GM18502 (cell line): Measurements from ENCODE around the gene CDKAL1.
"Not testable (repeated sequence)": the region's sequence is repeated elsewhere in the genome, so short reads cannot be mapped to it uniquely, and the experiment has no call there.

Source experiments
- ATAC-seq: cut with Tn5 transposase; IDR thresholded peaks from one replicate; pipeline ENCODE4 v1.9.1; 2021; ENCODE audit warnings: mild to moderate bottlenecking; ENCODE audit not compliant: unreplicated experiment, poor library complexity

The CDKAL1 gene

GRCh38 chr6:20549398-20549797 lies 15.1 kb downstream of the CDKAL1 start:
- ATAC-seq, result not testable (repeated sequence)

- no peak for ATAC-seq
Measured at GRCh38 chr6:20554326-20554725, 20.1 kb downstream of the CDKAL1 start.

- no peak for ATAC-seq
Measured at GRCh38 chr6:20554817-20555216, 20.6 kb downstream of the CDKAL1 start.

GRCh38 chr6:20559924-20560551 lies 25.8 kb downstream of the CDKAL1 start:
- no peak for ATAC-seq

- no peak for ATAC-seq
Measured at GRCh38 chr6:20563377-20563776, 29.1 kb downstream of the CDKAL1 start.

GRCh38 chr6:20564269-20564668 lies 30.0 kb downstream of the CDKAL1 start:
- ATAC-seq, result no peak

- ATAC-seq, result peak; percentile 80
Measured at GRCh38 chr6:20564777-20565176, 30.5 kb downstream of the CDKAL1 start.

DNA sequence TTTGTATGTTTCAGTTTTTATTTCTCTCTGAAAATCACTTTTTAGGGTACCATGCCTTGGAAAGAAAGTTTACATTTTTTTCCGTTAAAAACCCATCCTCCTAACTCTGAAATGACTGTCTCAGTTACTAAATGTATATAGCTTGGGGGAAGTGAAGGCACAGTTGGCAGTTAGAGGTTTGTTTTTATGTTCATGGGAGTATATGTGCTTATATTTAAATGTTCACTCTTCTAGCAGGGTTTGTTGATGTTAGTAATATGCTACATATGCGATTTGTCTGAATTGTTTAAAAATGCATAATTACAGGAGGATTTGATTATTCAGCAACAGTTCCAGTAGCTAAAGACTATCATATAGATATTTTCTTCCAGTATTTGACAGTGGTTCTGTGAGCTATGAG lies 31.1 kb downstream of the CDKAL1 start:
- peak; percentile 49 for ATAC-seq

- ATAC-seq, result no peak
Measured at GRCh38 chr6:20566109-20566508, 31.9 kb downstream of the CDKAL1 start.

GRCh38 chr6:20569000-20569610 lies 34.8 kb downstream of the CDKAL1 start:
- no peak for ATAC-seq

DNA sequence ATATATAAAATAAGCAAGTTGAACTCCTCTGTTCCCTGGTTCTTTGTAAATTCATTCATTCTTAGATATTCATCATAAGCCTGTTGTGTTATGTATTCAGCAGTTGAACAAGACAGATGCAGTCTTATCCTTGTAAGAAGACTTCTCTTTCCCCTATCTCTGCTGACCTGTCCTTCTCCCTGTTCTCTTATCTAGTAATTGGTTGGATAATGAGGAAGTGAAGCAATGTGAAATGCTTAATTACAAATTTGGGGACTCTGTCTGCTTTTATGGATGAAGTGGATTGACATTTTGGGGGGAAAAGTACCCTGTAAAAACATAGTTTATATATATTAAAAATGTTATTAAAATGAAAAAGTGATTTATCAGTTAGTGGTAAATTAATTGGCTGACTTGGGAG lies 37.0 kb downstream of the CDKAL1 start:
- ATAC-seq, result no peak

DNA sequence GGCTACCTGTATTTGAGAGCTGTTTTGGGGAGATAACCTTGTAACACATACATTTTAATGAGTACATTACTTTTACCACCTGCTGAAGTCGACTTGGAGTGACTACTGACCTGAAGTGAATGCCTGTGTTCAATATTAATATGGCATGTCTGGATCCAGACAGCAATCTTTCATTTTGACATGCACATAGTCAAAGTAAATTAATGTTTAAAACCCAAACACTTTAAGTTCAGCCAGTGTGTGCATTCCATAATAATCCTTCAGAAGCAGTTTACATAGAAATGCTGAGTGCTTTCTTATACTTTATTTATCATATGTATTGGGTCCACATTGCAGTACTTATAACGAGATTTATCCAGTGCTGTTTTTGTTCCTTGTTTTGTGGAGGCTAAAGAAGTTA lies 38.0 kb downstream of the CDKAL1 start:
- ATAC-seq, result no peak

- ATAC-seq, result no peak
Measured at GRCh38 chr6:20572940-20573339, 38.7 kb downstream of the CDKAL1 start.

DNA sequence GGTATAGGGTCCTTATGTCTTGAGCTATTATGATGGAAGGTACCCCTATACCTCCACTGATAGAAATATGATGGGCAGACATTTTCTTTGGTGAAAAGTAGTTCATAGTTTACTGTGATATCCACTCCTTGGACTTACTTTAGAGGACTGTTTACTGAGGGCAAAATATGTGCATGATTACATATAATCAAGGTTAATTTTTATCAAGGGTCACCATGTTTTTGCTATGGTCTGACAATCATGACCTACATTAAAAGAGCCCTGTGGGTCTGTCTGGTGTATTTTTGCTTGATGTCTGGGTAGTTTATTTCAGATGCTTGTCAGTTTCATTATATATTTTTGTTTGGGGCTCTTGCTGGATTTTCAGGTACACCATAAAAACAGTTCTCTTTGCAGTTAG lies 40.1 kb downstream of the CDKAL1 start:
- ATAC-seq, result no peak

DNA sequence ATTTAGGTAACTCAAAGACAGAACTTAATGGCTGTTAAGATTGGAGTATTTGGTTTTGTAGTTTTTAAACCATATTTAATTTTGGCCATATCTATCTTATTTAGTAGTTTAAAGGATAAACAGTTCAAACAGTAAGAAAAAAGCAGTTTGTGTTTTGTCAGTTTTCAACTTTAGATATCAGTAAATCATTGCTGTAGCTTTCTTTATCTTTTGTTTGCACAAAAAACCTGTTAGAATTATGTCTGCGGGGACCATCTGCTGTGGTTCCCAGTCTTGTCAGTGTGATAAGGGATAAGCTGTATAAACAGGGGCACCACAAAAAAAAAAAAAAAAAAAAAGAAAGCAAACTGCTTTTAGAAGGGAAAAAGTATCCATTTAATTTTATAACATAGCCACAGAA lies 40.9 kb downstream of the CDKAL1 start:
- ATAC-seq, result no peak

- ATAC-seq, result no peak
Measured at GRCh38 chr6:20575704-20576451, 41.6 kb downstream of the CDKAL1 start.

DNA sequence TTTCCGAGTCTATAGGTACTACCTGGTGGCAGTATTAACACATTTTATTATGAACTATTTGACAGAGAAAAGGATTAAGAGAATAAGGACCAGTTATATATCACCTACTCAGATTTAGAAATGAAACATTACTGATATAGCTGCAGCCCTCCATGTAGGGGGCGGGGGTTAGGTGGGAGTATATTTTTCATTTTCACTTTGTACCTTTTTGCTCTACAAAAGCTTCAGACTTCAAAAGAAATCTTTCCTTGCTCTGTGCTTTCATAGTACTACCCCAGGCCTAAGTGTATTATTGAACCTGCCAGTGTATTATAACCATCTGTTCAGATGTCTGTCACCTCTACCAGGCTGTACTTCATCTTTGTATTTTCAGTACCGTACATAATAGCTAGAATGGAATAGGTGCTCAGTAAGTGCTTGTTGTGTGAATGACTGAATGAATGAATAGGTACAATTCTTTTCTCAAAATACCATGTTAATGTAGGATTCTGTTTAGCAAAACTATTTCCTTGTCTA lies 43.0 kb downstream of the CDKAL1 start:
- no peak for ATAC-seq

DNA sequence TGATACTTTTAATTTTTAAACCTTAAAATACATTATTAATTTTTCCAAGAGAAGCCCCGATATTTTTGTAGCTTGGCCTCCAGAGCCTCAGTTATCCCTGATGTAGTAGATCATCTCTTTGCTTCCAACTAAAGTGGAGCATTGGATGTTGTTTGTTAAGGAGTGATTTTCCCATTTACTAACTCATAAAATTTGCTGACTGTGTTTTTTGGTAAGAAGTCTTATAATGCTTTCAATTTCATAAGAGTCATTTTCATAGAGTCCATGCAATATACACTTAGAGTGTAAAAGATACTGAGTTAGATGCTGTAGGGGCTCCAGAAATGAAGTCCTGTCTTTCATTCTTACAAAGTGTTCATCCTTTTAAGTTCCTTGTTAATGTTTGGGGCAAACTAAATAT lies 46.8 kb downstream of the CDKAL1 start:
- ATAC-seq, result no peak

- ATAC-seq, result peak; percentile 71
Measured at GRCh38 chr6:20582586-20583443, 48.6 kb downstream of the CDKAL1 start.

GRCh38 chr6:20583444-20583800 lies 49.2 kb downstream of the CDKAL1 start:
- ATAC-seq, result no peak
